Stomach (tissue), 9 donors: ENCODE measurements around the gene HIGD2B. TPM values are rescaled to one million over a fixed set of nuclear protein-coding genes. Genes with fewer than 3 reads are reported as not detected.
"Not testable (repeated sequence)": the region's sequence is repeated elsewhere in the genome, so short reads cannot be mapped to it uniquely, and the experiment has no call there.

Experiments used
- DNase-seq, 2 donors: peaks; one replicate each; pipeline versions ENCODE4 v3.0.0 to v3.0.0-alpha.2; 2013 to 2019
- H3K27ac ChIP-seq, 5 donors: fragments of 200-600 bp in 4 of 5; sonication (generic) in 4 of 5; one replicate each; pipeline ENCODE4 v1.5.1; 2013 to 2019; ENCODE audit warnings: mild to moderate bottlenecking in 1 of 5, moderate library complexity in 1 of 5
- H3K27me3 ChIP-seq, 3 donors: fragments of 200-600 bp; sonication (generic); one replicate each; pipeline ENCODE4 v1.5.1; 2017 to 2019; ENCODE audit warnings: mixed run types in 1 of 3
- H3K36me3 ChIP-seq, 4 donors: fragments of 200-600 bp; sonication (generic); 1 replicate in 3 of 4; 2 replicates in 1 of 4; pipeline ENCODE4 v1.5.1; 2016 to 2019
- H3K4me1 ChIP-seq, 4 donors: fragments of 200-600 bp; sonication (generic); one replicate each; pipeline ENCODE4 v1.5.1; 2016 to 2019
- H3K4me3 ChIP-seq, 4 donors: fragments of 200-600 bp; sonication (generic) in 3 of 4; one replicate each; pipeline ENCODE4 v1.5.1; 2016 to 2019; ENCODE audit warnings: mild to moderate bottlenecking in 1 of 4
- H3K9me3 ChIP-seq, 4 donors: fragments of 200-600 bp; sonication (generic); one replicate each; pipeline ENCODE4 v1.5.1; 2016 to 2019
- POLR2AphosphoS5 ChIP-seq, 3 donors: sonication (generic); formaldehyde crosslinking; IDR thresholded peaks; one replicate each; pipeline ENCODE4 v1.6.1; 2016; ENCODE audit warnings: antibody characterized with exemption in 3 of 3
- WGBS, 5 donors: extraction: QIAGEN DNeasy Blood & Tissue Kit in 3 of 5; methylation state at CpG; one replicate each; pipeline versions ENCODE4 v1.1.5 to v1.1.7; 2013 to 2018; 5-methylcytosine and 5-hydroxymethylcytosine counted together
- intact Hi-C: fragments of 100-400 bp; cut with DNase I; formaldehyde crosslinking; loops from one replicate; pipeline ENCODE4 v1.15.1; 2023; ENCODE audit warnings: low total_unique reads
- polyA plus RNA-seq, 3 donors: library from polyadenylated mRNA; stranded (reverse); fragments of 200-250 nt; gene quantifications; one replicate each; pipeline ENCODE4 v1.2.3, GENCODE V29; 2013
- small RNA-seq, 4 donors: library from RNA; depleted of rRNA; stranded (forward); fragments of <200 nt; gene quantifications; one replicate each; pipeline ENCODE3, GENCODE V24; 2016
- total RNA-seq, 5 donors: library from RNA; depleted of rRNA; stranded (reverse); fragments of >200 nt; gene quantifications; one replicate each; pipeline versions ENCODE4 v1.1.0 to v1.2.3, GENCODE V29; 2014 to 2016
- donor health status: healthy with polysubstance abuse.
- donor health status: Bipolar disorder and iron deficiency.
- donor health status: healthy.

Gene HIGD2B
- total and polyA plus RNA-seq, 8 donors, result 0.37 TPM; not detected in 7

GRCh38 chr15:72639759-72640483 lies 46.1 kb downstream of the HIGD2B start:
- H3K27me3 ChIP-seq, H3K27ac ChIP-seq, intact Hi-C loops, H3K4me3 ChIP-seq, H3K4me1 ChIP-seq, DNase-seq, H3K9me3 ChIP-seq, H3K36me3 ChIP-seq: not testable (repeated sequence)
- WGBS, 5 donors, result no CpG with 5 or more reads among the region's 26 CpGs

DNA sequence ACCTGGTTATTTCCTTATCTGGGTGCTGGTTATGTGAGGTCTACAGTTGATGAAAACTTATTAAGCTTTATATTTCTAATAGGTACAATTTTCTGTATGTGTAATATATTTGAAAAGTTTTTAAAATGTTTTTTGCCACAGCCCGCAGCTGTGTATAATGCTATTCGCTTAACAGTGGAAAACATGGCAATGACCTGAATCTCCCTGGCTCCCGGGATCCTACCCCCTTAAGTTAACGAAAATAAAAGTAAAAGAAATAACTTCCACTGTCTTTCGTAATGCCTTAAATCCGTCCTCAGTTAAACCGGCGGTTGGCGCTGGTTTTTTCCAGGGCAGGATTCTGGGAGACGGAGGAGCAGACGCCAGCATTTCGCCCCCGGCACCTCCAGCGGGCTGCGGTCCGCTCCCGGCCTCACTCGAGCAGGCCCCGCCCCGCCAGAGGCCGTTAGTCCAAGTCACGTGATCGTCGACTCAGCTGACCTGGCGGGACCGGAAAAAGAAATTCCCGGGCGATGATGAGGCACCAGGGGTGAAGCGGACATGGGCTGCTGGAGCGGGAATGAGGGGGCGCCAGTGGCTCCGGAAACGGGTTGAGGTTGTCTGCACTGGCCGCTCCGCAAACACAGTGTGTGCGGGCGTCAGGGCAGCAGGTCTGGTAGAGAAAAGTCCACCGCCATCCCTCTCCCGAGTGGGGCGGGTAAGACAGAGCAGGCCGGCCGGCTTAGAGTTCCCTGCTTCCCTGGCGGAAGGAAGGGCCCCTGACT lies 49.3 kb downstream of the HIGD2B start:
- H3K9me3 ChIP-seq, intact Hi-C loops, H3K27me3 ChIP-seq, H3K4me1 ChIP-seq, H3K36me3 ChIP-seq: not testable (repeated sequence)
- WGBS, 5 donors, result 1 to 2% methylated on average over 12 to 18 of the region's 43 CpGs; no CpG with 5 or more reads in 3 of the 5 donors
- H3K4me3 ChIP-seq, result peak overlapping the region in 3 of 4 donors; percentile 33 to 42 (median 41)
- H3K27ac ChIP-seq, result peak overlapping the region in 1 of 5 donors; percentile 70
- peak; percentile 80 to 94 for DNase-seq
- TF ChIP-seq POLR2AphosphoS5 (IDR thresholded peaks at IDR 0.05), result peak in 2 of 3 donors; percentile 34 to 61

DNA sequence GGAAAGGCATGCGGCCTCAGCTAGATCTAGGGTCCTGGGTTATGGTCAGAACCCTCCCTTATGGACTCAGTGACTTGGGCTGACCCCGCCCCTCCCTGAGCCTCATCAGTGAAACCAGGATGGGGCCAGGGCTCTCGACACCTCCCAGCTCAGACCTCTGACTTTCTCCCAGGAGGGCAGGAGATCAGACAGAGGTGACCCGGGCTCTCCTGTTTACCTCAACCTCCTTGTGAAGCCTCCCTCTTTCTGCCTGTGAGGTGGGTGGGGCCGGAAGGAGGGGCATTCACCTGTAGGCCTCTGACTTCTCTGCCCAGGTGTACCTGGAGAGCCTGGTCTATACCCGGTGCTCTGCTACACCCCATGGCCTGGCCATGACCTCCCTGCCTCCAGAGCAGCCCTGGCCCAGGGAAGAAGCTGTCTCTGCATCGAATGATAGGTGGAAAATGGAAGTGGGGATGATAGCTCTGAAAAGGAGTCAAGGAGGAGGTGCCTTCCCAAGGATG lies 56.9 kb downstream of the HIGD2B start:
- H3K27ac ChIP-seq, H3K4me1 ChIP-seq, H3K36me3 ChIP-seq, DNase-seq, H3K4me3 ChIP-seq, H3K27me3 ChIP-seq, H3K9me3 ChIP-seq: not testable (repeated sequence)
- intact Hi-C loops, result loop anchor here (10.0 kb wide), 1 partner anchor 46 kb away; no protein-coding TSS in a partner anchor
- WGBS, 5 donors, result 64 to 76% (median 71%) methylated on average over 5 to 7 of the region's 7 CpGs

DNA sequence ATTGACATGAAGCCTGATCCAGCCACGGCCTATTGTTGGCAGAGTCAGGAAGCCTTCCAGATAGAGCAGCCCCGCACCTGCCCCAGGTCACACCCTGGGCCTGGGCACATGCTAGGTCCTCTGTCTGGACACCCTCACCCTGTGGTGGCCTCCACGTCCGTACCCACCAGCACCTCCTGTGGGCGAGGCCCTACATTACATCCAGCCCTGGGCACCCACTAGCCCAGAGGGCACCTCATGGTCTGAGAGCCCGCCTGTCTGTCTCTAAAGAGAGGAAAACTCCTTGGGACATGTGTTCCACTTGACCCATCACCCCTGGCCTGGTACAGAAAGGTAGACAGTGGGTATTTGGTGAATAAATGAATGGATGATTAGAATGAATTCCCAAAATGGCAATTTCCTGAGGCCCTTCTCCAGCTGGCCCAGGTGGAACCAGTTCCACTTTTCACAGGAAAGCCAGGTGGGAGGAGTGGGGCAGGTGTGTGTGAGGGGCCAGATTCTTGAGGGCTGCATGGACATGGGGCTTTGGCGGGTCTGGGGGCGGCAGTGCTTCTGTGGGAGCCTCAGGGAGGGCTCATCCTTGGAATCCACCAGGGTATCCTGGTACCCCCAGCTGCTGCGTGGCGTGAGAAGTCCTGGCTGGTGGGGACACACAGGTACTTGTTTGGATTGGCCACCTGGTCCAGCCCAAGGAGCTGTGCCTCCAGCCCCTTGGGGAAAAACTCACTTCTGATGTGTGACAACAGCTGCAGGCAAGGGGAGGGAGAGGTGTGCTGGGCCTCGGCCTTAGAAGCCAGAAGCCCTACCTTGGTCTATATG lies 57.5 kb downstream of the HIGD2B start:
- not testable (repeated sequence) for H3K27me3 ChIP-seq, H3K36me3 ChIP-seq, H3K4me3 ChIP-seq, DNase-seq, H3K9me3 ChIP-seq, H3K4me1 ChIP-seq, H3K27ac ChIP-seq
- intact Hi-C loops, result loop anchor here (10.0 kb wide), 1 partner anchor 46 kb away; no protein-coding TSS in a partner anchor
- WGBS, 5 donors, result 72 to 89% (median 84%) methylated on average over 10 to 11 of the region's 11 CpGs

DNA sequence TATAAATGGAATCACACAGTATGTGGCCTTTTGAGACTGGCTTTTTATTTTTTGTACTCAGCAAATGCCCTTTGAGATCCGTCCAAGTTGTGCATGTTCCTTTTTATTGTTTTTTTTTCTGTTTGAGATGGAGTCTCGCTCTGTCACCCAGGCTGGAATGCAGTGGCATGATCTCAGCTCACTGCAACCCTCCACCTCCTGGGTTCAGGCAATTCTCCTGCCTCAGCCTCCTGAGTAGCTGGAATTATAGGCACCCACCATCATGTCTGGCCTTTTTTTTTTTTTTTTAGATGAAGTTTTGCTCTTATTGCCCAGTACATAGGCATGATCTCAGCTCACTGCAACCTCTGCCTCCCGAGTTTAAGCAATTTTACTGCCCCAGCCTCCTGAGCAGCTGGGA lies 59.8 kb downstream of the HIGD2B start:
- intact Hi-C loops, result loop anchor here (10.0 kb wide), 1 partner anchor 49 kb away; no protein-coding TSS in a partner anchor
- H3K4me3 ChIP-seq, H3K9me3 ChIP-seq, H3K36me3 ChIP-seq, H3K27ac ChIP-seq, H3K4me1 ChIP-seq, H3K27me3 ChIP-seq, DNase-seq: not testable (repeated sequence)
- 65 to 76% (median 71%) methylated on average over 3 of the region's 3 CpGs for WGBS, 5 donors

Small RNAs within 50 kb of the gene (small RNA-seq; reads per million reads assigned to genes)
- 0 reads per million in 4 donors for gene RN7SL853P

Other genes starting within 250 kb of the HIGD2B start
- gene ARIH1, start 211.9 kb downstream of the HIGD2B start, total RNA-seq, result 100 to 1,000 TPM in 2 of 5 donors, 10 to 100 TPM in 3; 18.7 to 380 (median 80.0) TPM
- gene ARIH1, start 211.9 kb downstream of the HIGD2B start, polyA plus RNA-seq, result 10 to 100 TPM; 16.1 to 22.5 (median 17.1) TPM
- gene GOLGA6B, start 31.5 kb downstream of the HIGD2B start, total RNA-seq, result not detected
- not detected for gene GOLGA6B, start 31.5 kb downstream of the HIGD2B start, polyA plus RNA-seq
- gene BBS4, start within 50 bp of the HIGD2B start, total RNA-seq, result 10 to 100 TPM in 4 of 5 donors, 1 to 10 TPM in 1; 4.3 to 53.1 (median 46.7) TPM
- gene BBS4, start within 50 bp of the HIGD2B start, polyA plus RNA-seq, result 10 to 100 TPM in 2 of 3 donors, 1 to 10 TPM in 1; 7.3 to 14.4 (median 10.8) TPM
- gene ADPGK, start 97.6 kb upstream of the HIGD2B start, total RNA-seq, result 100 to 1,000 TPM in 2 of 5 donors, 10 to 100 TPM in 3; 62.9 to 338 (median 97.2) TPM
- 10 to 100 TPM; 11.9 to 32.0 (median 18.2) TPM for gene ADPGK, start 97.6 kb upstream of the HIGD2B start, polyA plus RNA-seq